Measurements from ENCODE around the gene OR2T27.

DNA sequence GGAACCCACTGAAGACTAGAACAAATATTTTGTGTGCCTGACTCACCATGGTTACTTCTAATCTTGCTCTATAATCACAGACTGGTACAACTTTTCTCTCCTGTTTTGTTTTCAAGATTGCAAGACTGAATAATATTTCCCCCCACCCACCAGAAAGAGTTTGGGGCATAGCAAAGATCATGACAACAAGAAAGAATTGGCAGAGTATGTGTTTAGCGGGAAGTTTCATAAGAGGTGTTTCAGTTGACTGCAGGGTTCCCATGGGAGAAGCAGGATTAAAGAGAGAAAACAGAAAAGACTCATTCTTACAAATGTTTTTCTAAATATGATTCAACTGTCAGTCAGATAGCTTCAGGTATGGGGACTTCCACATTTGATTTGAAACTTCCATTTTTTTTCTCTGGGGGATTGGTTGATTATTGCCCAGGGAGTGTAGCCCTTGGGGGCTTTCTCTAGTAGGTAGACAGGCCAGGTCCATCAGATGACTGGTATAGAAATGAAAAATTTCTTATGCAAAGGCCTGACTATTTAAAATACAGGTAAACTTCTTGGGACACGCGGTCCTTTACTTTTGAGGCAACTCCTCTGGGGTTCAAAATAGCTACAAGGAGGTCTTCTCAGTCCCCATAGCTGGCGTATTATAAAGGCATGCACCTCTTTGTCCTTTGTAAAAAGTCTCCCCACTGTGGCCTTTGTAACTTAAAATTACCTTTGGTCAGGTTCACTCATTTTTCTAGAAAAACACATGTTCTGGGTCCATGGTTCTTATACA, 33.4 kb upstream of the OR2T27 start:
- TF ChIP-seq, protein P1, sequence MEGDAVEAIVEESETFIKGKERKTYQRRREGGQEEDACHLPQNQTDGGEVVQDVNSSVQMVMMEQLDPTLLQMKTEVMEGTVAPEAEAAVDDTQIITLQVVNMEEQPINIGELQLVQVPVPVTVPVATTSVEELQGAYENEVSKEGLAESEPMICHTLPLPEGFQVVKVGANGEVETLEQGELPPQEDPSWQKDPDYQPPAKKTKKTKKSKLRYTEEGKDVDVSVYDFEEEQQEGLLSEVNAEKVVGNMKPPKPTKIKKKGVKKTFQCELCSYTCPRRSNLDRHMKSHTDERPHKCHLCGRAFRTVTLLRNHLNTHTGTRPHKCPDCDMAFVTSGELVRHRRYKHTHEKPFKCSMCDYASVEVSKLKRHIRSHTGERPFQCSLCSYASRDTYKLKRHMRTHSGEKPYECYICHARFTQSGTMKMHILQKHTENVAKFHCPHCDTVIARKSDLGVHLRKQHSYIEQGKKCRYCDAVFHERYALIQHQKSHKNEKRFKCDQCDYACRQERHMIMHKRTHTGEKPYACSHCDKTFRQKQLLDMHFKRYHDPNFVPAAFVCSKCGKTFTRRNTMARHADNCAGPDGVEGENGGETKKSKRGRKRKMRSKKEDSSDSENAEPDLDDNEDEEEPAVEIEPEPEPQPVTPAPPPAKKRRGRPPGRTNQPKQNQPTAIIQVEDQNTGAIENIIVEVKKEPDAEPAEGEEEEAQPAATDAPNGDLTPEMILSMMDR (IDR thresholded peaks at IDR 0.05): no peak
- TF ChIP-seq EP300 (IDR thresholded peaks at IDR 0.05): no peak

Data from stomach (tissue), 4 donors.